Activated naive CD4-positive, alpha-beta T cell treated with anti-CD3 and anti-CD28 coated beads, Interleukin-2, amount 50 U/mL, for 72 hours (primary cell): ENCODE results near the gene VSNL1. TPM values are rescaled to one million over a fixed set of nuclear protein-coding genes. Genes with fewer than 3 reads are reported as not detected.
A peak's percentile ranks its signal among the peaks of the same experiment; 100 is the strongest.

Experiments used
- ATAC-seq, 2 donors: fragments of 150-1000 bp; cut with Tn5 transposase; 2 replicates each; pipeline ENCODE4 v1.10.0; 2021; ENCODE audit warnings: mild to moderate bottlenecking in 2 of 2, moderate library complexity in 2 of 2
- DNase-seq, 2 donors: peaks; one replicate each; pipeline ENCODE4 v3.0.0; 2021 to 2022; ENCODE audit warnings: low spot score in 2 of 2
- H3K27ac Mint-ChIP-seq, 2 donors: one replicate each; pipeline ENCODE4 v1.8.0; 2022; ENCODE audit warnings: mild to moderate bottlenecking in 2 of 2, mixed read lengths in 2 of 2
- H3K36me3 Mint-ChIP-seq, 2 donors: one replicate each; pipeline ENCODE4 v1.8.0; 2022; ENCODE audit warnings: mixed read lengths in 2 of 2
- H3K9me3 Mint-ChIP-seq, 2 donors: one replicate each; pipeline ENCODE4 v1.8.0; 2022; ENCODE audit warnings: mixed read lengths in 2 of 2
- total RNA-seq, 2 donors: library from RNA; stranded (reverse); gene quantifications; one replicate each; pipeline ENCODE4 v1.2.3, GENCODE V29; 2022

The VSNL1 gene
- total RNA-seq, 2 donors from 2014 or later: not detected

- no peak for DNase-seq
- ATAC-seq: peak in 1 of 2 donors; percentile 38
- Mint-ChIP-seq H3K9me3 (peaks cover 6 to 18% of the 10 kb centered on the region in 2 donors), H3K36me3 (peaks cover 12 to 20% of the 10 kb centered on the region in 2 donors), H3K27ac (no peak overlapping the region)
Measured at GRCh38 chr2:17538844-17539554, 1.5 kb upstream of the VSNL1 start.

GRCh38 chr2:17539611-17540092 is 844 bp upstream of the VSNL1 start:
- ATAC-seq: no peak
- Mint-ChIP-seq H3K36me3 (peaks cover 12 to 20% of the 10 kb centered on the region in 2 donors), H3K27ac (no peak overlapping the region), H3K9me3 (peaks cover 6 to 18% of the 10 kb centered on the region in 2 donors)
- DNase-seq: no peak

DNA sequence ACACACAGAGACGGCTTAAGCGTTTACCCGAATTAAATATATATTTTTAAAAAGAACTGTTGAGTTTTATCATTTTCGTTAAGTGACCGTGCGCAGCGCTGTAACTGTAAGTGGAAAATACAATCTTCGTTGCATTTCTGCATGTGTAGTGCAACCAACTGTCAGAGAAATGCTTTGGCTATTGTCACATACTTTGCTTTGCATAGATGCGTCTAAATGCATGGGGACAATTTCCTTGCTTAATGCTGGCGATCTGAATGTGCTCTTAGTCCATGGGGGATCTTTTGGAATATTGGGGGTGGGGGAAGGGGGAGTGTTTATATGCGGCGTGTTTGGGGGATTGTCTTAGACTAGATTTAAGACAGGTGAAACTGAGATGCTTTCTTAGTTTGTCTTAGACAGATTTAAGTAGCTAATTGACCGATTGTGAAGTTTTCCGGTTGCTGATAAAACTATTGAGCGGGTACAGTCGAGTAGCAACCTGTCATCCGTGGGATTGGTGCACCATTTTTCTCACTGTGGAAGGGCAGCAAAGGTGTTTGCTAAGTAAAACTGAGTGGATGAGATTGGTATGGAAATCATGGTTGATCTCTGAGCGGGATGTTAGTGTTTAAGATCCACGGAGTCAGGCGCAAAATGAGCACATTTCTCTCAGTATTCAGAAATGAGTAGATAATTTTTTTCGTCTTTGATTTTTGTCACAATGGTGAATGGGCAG is 476 bp downstream of the VSNL1 start:
- peaks cover 12 to 20% of the 10 kb centered on the region in 2 donors for H3K36me3 Mint-ChIP-seq
- ATAC-seq (no peak), DNase-seq (no peak)
- H3K27ac Mint-ChIP-seq: no peak overlapping the region
- peaks cover 6 to 12% of the 10 kb centered on the region in 2 donors for H3K9me3 Mint-ChIP-seq

GRCh38 chr2:17541531-17541950 is 1.0 kb downstream of the VSNL1 start:
- peaks cover 12 to 17% of the 10 kb centered on the region in 2 donors for H3K36me3 Mint-ChIP-seq
- ATAC-seq (no peak), DNase-seq (no peak)
- H3K9me3 Mint-ChIP-seq: peaks cover 6 to 12% of the 10 kb centered on the region in 2 donors
- no peak overlapping the region for H3K27ac Mint-ChIP-seq

DNA sequence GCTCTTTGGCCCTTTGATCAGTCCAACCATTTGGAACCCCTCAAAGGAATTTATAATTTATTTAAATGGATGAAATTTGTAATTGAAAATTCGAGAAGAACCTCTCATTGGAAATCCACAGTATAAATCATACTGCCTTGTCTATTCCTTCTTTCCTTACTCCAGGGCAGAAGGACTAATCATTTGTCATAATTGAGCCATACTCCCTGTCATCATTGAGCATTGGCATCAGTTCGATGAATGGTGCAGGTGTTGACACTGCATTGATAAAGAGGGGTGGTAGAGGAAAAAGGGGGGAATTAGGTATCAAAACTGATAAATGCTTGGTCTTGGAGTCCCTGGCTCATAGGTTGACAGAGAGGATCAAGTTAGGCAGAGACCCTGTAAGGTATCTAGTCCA is 2.0 kb downstream of the VSNL1 start:
- peaks cover 12 to 16% of the 10 kb centered on the region in 2 donors for H3K36me3 Mint-ChIP-seq
- ATAC-seq (no peak), DNase-seq (no peak)
- peaks cover 6 to 12% of the 10 kb centered on the region in 2 donors for H3K9me3 Mint-ChIP-seq
- no peak overlapping the region for H3K27ac Mint-ChIP-seq

- ATAC-seq (no peak), DNase-seq (no peak)
- Mint-ChIP-seq H3K9me3 (peaks cover 6 to 12% of the 10 kb centered on the region in 2 donors), H3K36me3 (peaks cover 12 to 15% of the 10 kb centered on the region in 2 donors), H3K27ac (no peak overlapping the region)
Measured at GRCh38 chr2:17543131-17543660, 2.7 kb downstream of the VSNL1 start.

- Mint-ChIP-seq H3K9me3 (peaks cover 6 to 12% of the 10 kb centered on the region in 2 donors), H3K27ac (no peak overlapping the region), H3K36me3 (peaks cover 11 to 12% of the 10 kb centered on the region in 2 donors)
- ATAC-seq: no peak
- DNase-seq: no peak
Measured at GRCh38 chr2:17543848-17544247, 3.4 kb downstream of the VSNL1 start.

DNA sequence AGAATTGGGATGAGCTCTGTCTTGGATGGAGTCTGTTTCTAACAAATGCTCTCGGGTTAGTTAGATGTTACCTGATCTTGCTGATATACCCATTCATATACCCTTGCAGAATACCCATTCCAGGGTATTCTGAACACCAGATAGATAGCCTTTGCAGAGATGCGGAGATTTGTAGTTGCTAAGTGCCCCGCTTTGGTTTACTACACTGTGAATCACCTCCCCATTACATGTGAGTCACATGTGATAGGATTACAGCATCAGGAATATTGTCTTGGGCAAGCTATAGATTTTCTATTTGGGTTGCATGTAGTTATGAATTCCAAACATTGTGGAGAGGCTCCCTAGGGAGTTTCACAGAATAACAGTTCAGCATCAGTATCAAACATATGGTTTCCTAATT is 3.8 kb downstream of the VSNL1 start:
- ATAC-seq (no peak), DNase-seq (no peak)
- peaks cover 6 to 12% of the 10 kb centered on the region in 2 donors for H3K9me3 Mint-ChIP-seq
- no peak overlapping the region for H3K27ac Mint-ChIP-seq
- peaks cover 11 to 12% of the 10 kb centered on the region in 2 donors for H3K36me3 Mint-ChIP-seq

- ATAC-seq (no peak), DNase-seq (no peak)
- Mint-ChIP-seq H3K27ac (no peak overlapping the region), H3K9me3 (peaks cover 6% of the 10 kb centered on the region in 2 donors), H3K36me3 (peaks cover 8% of the 10 kb centered on the region in 2 donors)
Measured at GRCh38 chr2:17545680-17546613, 5.5 kb downstream of the VSNL1 start.

- Mint-ChIP-seq H3K27ac (no peak overlapping the region), H3K36me3 (no peaks in the 10 kb centered on the region), H3K9me3 (peaks cover 0 to 4% of the 10 kb centered on the region in 2 donors)
- ATAC-seq: no peak
- DNase-seq: no peak
Measured at GRCh38 chr2:17547237-17547636, 6.7 kb downstream of the VSNL1 start.

- ATAC-seq: no peak
- Mint-ChIP-seq H3K27ac (no peak overlapping the region), H3K9me3 (peaks cover 0 to 4% of the 10 kb centered on the region in 2 donors), H3K36me3 (no peaks in the 10 kb centered on the region)
- no peak for DNase-seq
Measured at GRCh38 chr2:17547737-17548136, 7.2 kb downstream of the VSNL1 start.

DNA sequence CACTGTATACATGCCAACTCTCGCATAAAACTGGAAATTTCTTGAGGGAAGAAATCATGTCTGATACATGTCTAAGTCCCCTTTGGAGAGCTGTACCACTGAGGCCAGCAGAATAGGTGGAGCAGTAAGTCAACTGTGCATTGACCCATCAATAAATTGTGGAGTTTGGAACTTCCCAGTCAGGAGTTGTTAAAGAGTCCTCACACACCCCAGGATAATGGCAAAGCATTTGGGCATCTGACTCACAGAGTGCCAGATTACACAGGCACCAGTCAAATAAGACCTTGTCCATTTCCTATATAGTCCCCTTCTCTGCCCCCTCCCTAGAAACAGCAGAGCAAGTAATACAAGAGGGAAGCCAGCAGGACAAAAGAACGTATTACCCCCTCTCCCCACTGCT is 10.4 kb downstream of the VSNL1 start:
- DNase-seq: no peak
- Mint-ChIP-seq H3K36me3 (no peaks in the 10 kb centered on the region), H3K9me3 (peaks cover 0 to 4% of the 10 kb centered on the region in 2 donors), H3K27ac (no peak overlapping the region)
- ATAC-seq: no peak

- no peak for ATAC-seq
- Mint-ChIP-seq H3K9me3 (peaks cover 0 to 4% of the 10 kb centered on the region in 2 donors), H3K36me3 (no peaks in the 10 kb centered on the region), H3K27ac (no peak overlapping the region)
- DNase-seq: no peak
Measured at GRCh38 chr2:17555150-17555549, 14.7 kb downstream of the VSNL1 start.

- DNase-seq: no peak
- H3K36me3 Mint-ChIP-seq: no peaks in the 10 kb centered on the region
- H3K9me3 Mint-ChIP-seq: no peaks in the 10 kb centered on the region
- H3K27ac Mint-ChIP-seq: no peak overlapping the region
- no peak for ATAC-seq
Measured at GRCh38 chr2:17557596-17557995, 17.1 kb downstream of the VSNL1 start.

DNA sequence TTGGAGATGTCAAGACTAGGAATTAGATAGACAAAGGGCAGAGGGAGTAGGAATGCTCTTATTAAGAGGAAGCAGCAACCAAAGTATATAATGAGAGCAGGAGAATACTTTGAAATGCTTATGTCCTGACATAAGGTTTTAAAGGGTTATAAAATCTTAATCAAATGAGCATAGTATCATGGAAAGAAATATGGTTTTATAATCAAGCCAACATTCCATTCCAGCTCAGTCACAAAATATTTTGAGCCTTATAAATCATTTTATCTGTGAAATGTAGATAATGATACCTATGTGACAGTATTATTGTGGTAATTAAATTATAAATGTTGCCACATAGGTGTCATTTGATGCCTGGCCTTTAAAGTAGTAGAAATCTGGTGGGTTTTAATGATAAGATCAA is 17.6 kb downstream of the VSNL1 start:
- Mint-ChIP-seq H3K27ac (no peak overlapping the region), H3K36me3 (no peaks in the 10 kb centered on the region), H3K9me3 (no peaks in the 10 kb centered on the region)
- DNase-seq (no peak), ATAC-seq (no peak)

DNA sequence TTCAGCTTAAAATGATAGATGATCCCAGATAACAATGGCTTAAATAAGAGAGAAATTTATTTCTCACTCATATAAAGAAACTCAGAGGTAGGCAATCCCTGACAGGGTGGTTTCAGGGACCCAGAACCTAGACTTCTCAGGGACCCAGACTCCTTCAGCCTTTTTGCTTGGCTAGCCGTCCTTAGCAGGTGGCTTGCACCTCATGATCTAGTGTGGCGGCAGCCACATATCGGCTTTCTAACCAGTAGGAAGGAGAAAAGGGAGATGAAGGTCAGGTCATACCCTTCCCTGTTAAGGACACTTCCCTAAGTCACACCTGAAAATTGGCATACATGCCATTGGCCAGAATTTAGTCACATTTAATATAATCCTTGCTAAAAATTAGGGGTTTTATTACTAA is 18.4 kb downstream of the VSNL1 start:
- no peaks in the 10 kb centered on the region for H3K36me3 Mint-ChIP-seq
- no peak for ATAC-seq
- no peak for DNase-seq
- no peak overlapping the region for H3K27ac Mint-ChIP-seq
- H3K9me3 Mint-ChIP-seq: no peaks in the 10 kb centered on the region
